HG03196 (cell line): Measurements from ENCODE around the gene VPS18.

Experiments
- ATAC-seq: cut with Tn5 transposase; IDR thresholded peaks from one replicate; pipeline ENCODE4 v1.9.1; 2021; ENCODE audit not compliant: unreplicated experiment

VPS18 gene

GRCh38 chr15:40900256-40901052, 6.2 kb downstream of the VPS18 start:
- ATAC-seq = no peak

DNA sequence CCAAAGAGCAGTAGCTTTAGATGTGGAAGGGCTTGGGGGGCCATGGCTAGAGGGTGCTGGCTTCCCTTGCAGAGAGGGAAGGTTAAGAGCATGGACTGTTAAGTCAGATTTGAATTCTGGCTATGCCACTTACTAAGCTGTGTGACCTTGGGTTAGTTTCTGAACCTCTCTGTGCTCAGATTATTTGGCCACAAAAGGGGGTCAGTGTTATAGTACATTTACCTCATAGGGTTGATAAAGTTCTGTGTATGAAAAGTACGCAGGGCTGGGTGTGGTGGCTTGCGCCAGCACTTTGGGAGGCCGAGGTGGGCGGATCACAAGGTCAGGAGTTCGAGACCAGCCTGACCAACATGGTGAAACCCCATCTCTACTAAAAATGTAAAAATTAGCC, 6.8 kb downstream of the VPS18 start:
- no peak for ATAC-seq

DNA sequence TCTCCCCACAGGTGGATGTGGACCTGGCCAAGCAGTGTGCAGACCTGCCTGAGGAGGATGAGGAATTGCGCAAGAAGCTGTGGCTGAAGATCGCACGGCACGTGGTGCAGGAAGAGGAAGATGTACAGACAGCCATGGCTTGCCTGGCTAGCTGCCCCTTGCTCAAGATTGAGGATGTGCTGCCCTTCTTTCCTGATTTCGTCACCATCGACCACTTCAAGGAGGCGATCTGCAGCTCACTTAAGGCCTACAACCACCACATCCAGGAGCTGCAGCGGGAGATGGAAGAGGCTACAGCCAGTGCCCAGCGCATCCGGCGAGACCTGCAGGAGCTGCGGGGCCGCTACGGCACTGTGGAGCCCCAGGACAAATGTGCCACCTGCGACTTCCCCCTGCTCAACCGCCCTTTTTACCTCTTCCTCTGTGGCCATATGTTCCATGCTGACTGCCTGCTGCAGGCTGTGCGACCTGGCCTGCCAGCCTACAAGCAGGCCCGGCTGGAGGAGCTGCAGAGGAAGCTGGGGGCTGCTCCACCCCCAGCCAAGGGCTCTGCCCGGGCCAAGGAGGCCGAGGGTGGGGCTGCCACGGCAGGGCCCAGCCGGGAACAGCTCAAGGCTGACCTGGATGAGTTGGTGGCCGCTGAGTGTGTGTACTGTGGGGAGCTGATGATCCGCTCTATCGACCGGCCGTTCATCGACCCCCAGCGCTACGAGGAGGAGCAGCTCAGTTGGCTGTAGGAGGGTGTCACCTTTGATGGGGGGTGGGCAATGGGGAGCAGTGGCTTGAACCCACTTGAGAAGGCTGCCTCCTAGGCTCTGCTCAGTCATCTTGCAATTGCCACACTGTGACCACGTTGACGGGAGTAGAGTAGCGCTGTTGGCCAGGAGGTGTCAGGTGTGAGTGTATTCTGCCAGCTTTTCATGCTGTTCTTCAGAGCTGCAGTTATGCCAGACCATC, 8.6 kb downstream of the VPS18 start:
- no peak for ATAC-seq

GRCh38 chr15:40904552-40905201, 10.4 kb downstream of the VPS18 start:
- ATAC-seq = no peak

- peak; percentile 67 for ATAC-seq
Observed at GRCh38 chr15:40906091-40906990, 12.1 kb downstream of the VPS18 start.

DNA sequence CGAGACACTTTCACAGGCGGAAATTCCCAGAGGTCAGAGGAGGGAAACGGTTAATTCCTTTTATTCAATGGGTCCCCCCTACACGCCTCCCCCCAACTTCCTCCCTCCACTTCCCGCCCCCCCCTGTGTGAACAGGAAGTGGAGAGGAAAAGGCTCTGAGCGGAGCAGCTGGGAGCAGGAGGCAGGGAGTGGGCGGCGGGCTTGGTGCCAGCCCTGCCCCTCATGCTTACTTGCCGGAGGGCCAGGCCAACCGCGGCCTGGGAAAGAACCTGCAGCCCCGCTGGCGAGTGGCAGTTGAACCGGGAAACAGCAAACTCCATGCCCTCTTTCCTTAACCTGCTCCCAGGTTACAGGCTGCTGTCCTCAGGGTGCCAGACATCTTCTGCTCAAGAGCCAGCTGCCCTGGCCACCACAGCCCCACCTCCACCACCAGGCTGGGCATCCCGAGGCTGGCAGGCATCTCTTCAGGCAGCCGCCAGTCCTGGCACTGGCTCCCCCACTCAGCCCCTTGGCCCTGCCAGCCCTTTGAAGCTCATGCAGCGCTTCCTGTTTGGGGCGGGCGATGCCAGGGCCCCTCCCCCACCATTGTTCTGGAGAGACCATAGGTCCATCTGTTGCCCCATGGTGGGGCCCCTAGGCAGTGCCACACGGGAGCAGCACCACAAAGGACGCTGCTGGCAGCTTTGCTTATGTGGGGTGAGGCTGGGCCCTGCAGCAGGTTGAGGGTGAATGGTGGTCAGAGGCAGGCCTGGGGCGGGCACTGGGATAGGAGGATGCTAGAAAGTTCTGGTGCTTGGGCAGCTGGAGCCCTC, 12.9 kb downstream of the VPS18 start:
- peak; percentile 4 for ATAC-seq

DNA sequence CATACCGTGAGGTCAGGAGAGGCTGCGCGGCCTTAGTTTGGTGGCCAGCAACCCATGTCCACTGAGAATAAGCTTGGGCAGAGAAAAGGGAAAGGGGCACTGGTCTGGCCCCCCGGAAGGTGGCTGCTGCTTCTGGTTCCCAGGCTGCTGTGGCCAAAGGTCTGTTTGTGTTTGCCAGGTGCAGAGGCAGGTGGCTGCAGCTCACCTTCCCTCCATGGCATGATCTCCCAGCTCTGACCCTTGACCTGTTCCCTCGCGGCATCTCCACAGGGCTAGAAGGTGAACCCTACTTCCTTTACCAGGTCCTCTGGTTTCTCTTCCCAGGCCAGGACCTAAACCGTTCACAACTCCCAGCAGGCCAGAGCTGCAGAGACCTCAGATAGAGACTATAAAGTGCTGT, 13.8 kb downstream of the VPS18 start:
- ATAC-seq = no peak

GRCh38 chr15:40909662-40910630, 15.7 kb downstream of the VPS18 start:
- ATAC-seq = no peak

DNA sequence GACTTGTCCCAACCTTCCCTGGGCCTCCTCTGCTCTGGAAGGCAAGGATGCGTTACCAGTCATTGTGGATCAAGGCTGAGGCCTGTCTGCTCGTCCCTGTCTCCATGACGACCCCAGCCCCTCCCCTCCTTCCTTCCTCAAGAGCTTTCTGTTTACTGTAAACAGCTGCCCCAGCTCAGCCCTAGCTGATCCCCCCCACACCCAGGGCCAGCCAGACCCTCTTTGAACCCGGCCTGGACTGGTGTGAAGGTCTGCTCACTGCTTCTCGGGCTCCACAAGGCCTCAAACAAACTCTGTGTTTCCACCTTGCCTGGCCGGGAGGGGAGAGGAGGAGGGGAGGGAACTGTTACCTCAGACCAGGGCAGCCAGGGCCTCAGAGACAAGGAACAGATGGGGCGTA, 16.9 kb downstream of the VPS18 start:
- ATAC-seq = no peak

DNA sequence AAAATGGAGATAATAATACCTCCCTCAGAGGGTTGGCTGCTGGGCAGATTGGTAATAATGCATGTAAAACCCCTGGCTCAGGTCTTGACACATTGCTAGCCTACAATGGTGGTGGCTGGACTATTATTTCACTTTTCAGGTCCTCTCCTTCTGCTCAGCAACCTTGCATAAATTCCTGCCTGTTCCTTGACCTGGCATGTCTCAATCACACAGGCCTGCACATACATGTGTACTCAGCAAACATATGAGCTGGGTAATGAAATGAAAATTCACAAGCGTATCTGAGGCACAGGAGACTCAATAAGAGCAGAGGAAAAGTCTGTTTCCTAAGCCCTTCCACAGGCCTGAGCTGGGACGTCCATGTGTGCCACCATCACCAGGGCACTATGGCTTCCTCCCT, 17.4 kb downstream of the VPS18 start:
- ATAC-seq = no peak

DNA sequence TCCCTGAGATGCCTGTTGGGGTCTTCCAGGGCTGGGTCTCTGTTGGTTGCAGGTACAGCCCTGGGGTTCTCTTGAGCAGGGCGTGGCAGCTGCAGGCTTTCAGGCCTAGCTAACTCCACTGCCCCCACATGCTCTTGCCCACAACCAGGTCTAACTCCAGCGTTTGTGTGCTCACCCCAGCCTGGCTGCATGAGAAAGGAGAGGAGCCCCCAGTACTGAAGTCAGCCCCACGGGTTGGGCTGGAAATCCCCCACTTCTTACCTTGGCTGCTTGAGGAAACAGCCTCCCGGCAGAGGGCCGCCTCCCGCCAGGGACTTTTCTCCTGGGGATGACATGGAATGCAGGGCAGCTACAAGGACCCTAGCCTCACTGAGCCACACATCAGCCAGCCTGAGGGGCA, 18.2 kb downstream of the VPS18 start:
- no peak for ATAC-seq

DNA sequence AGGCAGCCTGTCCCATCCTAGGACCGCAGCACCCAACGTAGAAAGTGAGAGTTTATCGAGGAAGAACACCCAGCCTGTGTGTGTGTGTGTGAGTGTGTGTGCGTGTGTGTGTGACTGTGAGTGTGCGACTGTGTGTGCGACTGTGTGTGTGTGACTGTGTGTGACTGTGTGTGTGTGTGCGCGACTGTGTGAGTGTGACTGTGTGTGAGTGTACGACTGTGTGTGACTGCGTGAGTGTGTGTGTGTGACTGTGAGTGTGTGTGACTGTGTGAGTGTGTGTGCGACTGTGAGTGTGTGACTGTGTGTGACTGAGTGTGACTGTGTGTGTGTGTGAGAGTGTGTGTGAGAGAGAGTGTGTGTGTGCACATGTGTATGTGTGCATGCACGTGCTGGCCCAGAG, 19.8 kb downstream of the VPS18 start:
- ATAC-seq = no peak

- no peak for ATAC-seq
Observed at GRCh38 chr15:40914486-40914885, 20.2 kb downstream of the VPS18 start.

- no peak for ATAC-seq
Observed at GRCh38 chr15:40915116-40915661, 20.9 kb downstream of the VPS18 start.

DNA sequence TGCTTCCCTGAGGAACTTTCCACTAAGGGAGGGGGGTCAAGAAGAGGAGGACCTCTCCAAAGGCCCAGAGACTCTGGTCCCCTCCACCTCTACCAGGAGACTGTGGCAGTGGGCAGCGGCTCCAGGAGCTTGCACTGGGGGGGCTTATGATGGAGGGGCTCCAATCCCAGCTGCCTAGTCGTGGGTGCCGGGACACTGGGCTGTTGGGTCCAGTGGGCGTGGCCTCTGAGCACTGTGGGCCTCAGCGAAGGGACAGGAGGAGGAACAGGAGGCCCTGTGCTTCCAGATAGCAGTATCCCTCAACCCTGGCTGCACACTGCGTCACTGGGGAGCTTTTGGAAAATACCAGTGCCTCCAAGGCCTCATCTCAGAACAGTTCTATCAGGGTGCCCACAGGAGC, 21.4 kb downstream of the VPS18 start:
- ATAC-seq = no peak

GRCh38 chr15:40917585-40917984, 23.3 kb downstream of the VPS18 start:
- ATAC-seq = no peak

- no peak for ATAC-seq
Observed at GRCh38 chr15:40918146-40918798, 24.0 kb downstream of the VPS18 start.
